SHP77 (cell line): ENCODE data around the gene ZBTB46.

Experiments used
- DNase-seq, 2 experiments: peaks; one replicate each; lab custom pipeline; 2025; lab: John Stamatoyannopoulos, UW

Gene ZBTB46

DNA sequence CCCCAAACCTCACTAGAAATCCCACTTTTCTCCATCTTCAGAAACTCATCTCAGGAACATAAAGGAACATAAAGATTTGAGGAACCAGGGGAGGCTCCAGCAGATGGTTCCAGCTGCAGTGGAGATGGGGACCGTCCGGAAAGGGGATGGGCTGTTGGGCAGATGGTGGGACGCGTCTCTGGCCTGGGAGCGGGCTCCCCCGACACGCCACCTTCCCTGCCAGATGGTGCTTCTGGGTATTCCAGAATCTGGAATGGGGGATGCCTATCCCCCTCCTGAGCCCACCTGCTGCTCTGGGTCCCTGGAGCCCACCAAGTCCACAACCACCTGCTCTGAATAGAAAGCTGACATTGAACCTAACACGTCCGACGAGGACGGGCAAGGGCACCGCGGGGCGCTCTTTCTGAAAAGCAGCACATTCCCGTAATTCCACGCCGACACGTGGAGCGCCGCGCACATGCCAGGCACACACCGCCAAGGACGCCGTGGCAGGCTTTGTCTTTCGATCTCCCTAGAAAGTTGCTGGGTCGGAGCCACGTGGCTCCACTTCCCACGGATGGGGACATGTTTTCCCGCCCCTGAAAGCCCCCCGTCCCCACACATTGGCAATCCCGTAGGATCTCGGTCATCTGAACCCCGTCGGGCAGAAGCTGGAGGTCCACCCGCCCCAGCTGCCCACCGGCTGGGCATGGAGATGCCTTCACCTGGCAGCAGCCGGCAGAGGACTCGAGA lies 64.2 kb downstream of the ZBTB46 start:
- no peak for DNase-seq

DNA sequence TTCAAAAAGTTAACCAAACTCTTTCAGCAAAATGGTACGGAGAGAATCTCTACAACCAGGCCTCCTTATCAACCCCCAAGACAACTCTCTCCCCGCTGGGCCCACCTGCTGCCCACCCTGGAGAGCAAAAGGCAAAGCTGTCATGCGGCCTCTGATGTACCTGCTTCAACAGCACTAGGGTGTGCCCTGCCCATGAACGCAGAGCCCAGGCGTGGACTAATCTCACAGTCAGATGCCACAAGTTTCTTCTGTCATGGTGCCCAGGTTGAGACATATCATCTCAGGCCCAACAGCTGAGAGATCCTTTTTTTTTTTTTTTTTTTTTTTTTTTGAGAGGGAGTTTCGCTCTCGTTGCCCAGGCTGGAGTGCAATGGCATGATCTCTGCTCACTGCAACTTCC lies 65.2 kb downstream of the ZBTB46 start:
- no peak for DNase-seq

DNA sequence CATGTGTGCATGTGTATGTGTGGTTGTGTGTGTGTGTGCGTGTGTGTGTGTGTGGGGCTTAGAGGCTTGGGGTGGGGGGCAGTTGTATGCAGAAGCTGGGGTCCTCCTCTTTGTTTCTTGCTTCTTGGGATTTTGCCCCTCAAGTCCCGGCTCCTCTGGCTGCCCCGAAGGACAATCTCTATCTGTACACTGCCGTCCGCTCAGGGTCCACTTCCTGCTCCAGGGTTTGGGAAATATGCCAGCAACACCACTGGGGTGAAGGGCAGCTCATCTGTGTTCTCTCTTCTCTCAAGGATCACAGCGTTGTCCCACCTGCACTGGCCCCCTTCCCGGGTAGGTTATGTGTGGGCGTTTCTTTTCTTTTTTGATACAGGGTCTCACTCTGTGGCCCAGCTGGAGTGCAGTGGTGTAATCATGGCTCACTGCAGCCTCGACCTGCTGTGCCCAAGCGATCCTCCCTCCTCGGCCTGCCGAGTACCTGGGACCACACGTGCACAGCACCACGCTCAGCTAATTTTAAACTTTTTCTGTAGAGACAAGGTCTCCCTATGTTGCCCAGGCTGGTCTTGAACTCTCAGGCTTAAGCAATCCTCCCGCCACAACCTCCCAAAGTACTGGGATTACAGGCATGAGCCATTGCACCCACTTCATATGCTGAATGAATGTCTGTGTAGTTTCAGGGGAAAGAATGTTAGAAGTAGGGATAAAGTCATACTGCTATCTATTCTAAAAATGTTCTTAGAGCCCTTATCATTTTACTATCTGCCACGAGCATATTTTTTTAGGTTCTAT lies 65.8 kb downstream of the ZBTB46 start:
- no peak for DNase-seq

DNA sequence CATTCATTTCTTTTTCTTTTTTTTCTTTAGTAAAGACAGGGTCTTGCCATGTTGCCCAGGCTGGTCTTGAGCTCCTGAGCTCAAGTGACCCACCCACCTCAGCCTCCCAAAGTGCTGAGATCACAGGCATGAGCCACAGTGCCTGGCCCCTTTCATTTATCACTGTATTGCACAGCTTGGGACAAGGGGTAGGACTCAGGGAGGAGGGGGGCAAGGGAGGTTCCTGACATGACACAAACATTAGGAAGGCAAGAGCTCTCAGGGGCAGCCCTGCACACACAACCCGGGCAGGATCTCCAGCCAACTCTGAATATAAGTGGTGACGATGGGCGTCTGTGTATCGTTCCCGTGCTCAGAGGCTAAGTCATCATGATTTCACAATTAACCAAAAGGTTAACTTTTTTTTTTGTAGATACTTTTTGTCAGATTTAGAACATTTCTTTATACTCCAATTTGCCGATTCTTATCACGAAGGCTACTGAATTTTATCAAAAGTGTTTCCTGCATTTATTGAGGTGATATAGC lies 71.6 kb downstream of the ZBTB46 start:
- no peak for DNase-seq

DNA sequence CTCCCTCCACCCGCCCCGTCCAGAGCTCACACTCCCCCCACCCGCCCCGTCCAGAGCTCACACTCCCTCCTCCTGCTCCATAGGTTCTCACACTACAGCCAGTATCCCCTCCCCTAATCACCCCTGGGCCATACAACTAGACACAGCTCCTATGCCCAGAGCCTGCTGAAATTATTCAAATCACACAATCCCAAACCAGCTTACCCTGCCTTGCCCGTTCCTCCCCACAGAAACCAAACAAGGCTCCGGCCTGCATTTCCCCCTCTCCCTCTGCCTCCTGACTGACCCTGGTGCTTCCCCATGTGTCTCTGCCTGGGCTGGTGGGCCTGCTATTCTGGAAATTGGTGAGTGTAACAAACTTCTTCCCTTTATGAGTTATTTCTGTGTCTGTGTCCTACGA lies 72.9 kb downstream of the ZBTB46 start:
- no peak for DNase-seq

DNA sequence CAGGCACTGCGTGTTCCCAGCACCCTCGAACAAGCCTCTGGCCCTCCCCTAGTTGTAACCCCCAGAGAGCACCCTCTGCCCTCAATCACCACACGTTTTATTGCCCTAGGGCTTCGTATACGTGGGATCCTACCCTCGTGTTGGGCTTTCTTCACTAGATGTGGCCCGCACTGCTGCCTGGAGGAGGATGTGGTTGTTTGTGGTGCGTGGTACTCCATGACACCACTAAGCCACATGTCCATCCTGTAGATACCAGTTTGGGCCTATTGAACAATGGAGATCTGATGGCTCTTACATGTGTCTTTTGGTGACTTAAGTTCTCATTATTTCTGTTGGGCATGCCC lies 74.4 kb downstream of the ZBTB46 start:
- no peak for DNase-seq

DNA sequence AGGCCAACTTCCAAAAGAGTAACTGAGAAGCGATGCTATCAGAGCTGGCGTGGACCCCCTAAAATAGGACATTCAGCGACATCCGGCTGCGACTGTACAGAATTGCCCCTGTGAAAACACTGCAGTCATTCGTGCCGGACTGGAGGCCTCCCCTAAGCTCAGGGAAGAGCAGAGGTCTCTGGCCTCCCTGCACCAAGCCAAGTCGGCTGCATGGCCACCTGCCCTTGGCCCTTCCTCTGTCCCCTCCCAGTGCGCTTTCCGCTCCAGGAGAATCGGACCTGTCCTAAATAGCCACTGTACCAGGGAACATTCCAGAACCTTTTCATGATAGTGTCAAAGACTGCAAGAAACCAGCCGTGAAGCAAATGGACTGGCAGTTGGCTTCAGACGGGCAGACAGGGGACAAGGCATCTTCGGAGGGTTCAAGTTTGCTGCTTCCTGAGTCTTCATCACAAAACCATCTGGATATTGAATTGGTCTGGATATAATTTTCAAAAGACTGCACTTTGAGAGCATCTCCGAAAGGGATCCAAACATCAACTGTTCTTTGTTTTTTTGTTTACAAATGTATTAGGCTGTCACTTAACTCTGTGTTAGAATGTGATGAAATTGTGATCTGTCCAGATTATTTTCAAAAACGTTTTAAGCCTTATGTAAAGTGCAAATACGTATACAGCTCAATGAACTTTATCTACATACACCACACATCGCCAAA lies 75.0 kb downstream of the ZBTB46 start:
- DNase-seq = no peak

DNA sequence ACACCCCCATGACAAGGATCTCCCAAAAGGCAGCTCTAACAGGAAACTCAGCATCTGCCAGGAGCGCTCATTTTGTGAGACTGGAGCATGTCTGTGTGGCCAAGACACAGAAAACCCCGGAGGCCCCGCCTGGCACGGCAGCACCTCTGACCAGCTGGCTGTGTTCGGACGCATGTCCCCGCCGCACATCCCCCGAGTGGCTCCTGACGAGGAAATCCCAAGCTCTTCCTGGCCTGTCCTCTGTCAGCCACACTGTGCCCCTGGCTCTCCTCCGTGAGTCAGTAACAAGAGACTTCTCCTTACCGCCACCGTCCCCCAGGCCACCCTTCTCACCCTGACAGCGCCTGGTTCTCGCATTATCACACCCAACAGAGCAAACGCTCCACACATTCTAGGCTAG lies 77.1 kb downstream of the ZBTB46 start:
- DNase-seq = no peak

DNA sequence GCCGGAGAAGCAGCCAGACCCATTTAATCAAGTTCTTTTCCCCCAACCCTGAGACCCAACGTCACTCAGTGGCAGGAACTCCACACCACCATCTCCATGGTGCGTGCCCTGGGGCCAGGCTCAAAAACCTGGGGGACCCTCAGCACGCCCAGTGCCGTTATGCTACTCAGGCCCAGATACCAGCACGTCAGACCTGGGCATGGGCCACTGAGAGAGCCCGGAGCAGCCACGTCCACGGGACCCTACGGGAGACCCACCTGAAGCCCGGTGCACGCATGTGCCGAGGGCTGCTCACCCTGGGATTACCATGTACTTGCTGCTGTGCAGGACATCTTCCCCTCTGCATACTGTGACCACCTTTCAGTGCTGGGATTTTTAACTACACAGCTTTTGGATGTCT lies 77.7 kb downstream of the ZBTB46 start:
- no peak for DNase-seq

DNA sequence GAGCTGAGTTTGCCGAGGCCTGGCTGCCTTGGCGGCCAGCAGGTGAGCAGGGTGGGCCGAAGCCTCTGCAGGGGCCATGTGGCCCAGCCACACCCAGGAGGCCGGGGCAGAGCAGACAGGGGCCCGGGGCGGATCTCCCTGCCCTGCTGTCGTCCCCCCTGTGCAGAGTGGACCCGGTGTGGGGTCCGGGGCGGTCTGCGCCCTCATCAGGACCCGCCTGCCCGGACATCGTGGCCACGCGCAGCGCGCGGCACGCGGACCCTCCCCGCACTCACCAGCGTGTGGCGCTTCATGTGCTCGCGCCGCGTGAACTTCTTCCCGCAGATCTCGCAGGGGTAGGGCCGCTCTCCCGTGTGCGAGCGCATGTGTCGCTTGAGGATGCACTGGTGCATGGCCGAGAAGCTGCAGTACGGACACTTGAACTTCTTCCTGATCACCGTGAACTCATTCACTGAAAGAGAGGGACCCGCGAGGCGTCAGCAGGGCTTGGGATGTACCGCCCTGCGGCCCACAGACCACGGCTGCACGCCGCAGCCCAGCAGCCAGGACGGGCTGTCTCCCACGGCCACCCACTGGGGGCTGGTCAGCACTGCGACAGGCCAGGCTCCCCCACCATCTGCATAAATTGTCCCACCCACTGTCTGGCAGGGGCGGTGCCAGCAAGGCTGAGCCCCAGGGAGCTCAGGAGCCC lies 78.5 kb downstream of the ZBTB46 start:
- no peak for DNase-seq

DNA sequence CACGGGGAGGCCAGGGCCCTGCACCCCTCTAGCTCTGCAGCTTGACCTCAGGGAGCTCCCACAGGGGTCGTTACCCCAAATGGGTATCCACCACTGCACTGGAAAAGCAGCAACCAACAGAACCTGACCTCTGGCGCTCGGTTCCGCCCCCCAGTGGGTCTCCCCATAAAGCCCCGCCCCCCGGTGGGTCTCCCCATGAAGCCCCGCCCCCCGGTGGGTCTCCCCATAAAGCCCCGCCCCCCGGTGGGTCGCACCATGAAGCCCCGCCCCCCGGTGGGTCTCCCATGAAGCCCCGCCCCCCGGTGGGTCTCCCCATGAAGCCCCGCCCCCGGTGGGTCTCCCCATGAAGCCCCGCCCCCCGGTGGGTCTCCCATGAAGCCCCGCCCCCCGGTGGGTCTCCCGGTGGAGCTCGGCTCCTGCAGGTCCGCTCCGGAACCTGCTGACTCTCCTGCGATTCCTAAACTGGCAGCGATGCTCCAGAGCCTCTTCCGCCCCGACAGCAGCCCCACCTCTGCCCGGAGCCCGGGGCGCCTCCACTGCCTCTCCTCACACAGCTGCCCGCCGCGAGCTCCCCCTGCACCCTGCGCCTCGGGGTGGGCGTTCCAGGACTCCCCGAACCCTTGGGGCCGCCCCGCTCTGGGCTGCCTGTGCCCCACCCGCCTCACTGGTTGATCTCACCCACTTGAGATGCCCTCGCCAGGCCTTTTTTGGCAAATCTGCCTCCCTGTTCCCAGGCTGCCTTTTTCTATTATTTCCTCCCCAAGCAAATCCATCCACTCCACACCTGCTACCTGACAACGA lies 79.4 kb downstream of the ZBTB46 start:
- peak in 1 of 2 experiments; percentile 32 for DNase-seq

DNA sequence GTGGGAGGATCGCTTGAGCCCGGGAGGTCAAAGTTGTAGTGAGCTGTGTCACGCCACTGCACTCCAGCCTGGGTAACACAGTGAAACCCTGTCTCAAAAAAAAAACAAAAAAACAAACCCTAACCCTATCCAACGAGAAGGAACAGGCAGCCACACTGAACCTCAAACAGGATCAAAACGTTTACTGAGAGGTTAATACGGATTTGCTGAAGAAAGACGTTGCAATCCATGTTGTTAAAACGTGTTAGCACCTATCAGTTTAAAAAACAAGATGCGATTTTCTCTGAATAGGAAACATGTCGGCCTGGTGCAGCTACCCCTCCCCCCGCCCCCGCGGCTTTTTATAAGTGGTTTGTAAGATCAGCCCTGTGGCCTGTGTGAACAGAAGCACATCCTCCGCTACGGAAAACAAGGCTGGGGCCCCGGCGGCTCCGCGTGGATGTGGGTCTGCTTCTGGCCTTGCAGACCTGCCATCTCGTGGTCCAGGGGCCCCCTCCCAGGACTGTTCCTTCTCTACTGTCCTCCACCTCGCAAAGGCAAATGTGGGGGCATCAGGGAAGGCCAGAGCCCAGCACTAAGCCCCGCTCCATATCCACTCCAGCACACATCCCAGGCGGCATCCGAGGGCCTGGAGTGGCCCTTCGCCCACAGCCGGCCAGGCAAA lies 80.1 kb downstream of the ZBTB46 start:
- DNase-seq = no peak

DNA sequence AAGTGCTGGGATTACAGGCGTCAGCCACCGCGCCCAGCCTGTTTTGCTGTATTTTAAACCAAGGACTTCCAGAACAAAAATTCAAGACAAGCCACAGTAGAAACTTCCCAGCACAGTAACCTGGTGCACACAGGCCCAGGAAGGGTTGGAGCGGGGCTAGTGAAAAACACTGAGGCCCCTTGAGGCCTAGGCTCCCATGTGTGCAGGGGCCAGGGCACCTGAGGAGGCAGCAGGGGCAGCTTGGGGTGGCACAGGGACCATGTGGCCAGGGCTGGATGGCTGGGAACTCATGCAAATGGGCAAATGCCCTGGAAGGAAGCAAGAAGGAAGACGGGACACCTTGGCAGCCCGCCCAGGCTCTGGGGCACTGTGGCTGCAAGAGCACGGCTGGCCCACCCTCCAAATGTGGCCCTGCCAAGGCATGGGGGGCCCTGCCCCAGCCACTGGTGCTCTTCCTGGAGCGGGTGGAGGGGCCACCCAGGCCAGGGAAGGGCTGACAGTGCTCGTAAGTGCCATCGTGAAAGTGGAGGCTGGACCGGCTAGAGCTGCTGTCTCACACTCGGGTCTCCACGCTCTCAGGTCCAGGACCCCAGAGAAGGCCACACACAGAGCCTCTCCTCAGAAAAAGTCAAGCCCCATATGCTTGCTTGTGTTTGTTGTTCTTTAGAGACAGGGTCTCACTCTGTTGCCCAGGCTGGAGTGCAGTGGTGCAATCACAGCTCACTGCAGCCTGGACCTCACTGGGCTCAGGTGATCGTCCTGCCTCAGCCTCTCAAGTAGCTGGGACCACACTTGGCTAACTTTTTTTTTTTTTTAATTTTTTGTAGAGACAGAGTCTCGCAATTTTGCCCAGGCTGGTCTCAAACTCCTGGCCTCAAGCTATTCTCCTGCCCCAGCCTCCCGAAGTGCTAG lies 81.2 kb downstream of the ZBTB46 start:
- no peak for DNase-seq

DNA sequence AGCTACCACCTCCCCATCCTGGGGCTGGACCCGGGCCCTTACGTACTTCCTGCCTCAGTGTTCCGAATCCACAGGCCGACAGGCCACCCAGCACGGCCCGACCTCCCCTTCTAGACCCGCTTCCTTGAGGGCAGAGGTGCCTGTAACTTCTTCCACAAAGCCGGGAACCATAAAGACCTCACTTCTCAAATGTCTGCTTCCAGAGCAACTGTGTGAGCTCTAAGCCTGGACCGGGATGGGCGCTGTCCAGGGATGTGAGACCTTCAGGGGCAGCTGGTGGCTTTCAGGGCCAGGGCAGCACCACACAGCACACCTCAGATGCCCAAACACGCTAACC lies 82.2 kb downstream of the ZBTB46 start:
- DNase-seq = no peak

DNA sequence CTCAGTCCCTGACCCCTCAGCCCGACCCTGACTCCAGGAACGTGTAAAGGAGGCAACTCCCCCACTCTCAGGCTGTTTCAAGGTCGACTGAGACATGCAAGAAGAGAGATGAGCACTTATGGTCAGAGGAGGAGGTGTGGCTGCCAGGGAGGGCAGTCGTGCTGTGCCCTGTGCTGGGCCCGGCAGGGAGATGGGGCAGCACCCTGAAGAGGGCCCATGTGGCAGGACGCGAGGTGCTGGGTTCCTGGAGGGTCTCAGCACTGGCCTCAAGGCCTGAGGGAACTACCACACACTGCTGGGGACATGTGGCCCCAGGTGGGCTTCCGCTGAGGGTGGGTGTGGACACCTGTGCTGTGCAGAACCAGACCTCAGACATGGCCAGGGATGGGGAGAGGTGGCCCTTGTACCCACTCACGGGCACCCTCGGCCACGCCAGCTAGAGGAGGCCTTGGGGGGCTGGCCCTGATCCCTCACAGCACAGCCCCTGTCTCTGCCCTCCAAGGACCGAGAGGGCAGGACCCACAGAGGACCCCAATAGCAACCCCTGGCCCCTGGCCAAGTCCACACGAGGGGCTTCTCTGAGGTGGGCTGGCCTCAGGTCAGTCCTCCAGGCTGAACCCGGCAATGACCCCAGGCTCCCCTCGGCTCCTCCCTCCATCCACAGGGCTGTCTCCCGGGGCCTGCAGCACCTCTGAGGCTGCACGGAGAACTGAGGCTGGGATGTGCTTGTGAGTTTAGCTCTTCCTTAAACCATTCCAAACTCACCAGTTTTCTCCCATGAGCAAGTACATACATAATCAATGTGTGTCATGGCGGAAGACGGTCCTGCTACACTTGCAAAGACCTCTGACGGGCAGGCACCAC lies 82.8 kb downstream of the ZBTB46 start:
- no peak for DNase-seq

DNA sequence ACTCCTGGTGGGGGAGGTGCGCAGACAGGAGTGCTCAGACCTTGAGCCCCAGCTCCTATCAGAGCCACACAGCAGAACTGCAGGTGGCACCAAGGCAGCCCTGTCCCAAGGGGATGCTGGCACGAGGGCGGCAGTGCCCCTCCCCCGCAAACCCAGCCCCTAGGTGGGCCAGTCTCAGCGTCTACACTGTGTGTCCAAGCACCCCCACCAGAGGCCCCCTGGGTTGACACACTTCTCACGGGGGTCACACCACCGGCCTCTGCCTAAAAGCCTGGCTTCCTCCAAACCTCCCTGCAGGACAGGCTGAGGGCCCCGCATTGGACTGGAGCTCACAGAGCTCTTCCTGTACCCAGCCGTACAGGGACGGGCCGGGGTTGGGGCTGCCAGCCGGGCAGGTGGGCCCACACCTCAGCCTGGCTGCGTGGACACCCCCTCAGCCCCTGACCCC lies 83.4 kb downstream of the ZBTB46 start:
- no peak for DNase-seq

DNA sequence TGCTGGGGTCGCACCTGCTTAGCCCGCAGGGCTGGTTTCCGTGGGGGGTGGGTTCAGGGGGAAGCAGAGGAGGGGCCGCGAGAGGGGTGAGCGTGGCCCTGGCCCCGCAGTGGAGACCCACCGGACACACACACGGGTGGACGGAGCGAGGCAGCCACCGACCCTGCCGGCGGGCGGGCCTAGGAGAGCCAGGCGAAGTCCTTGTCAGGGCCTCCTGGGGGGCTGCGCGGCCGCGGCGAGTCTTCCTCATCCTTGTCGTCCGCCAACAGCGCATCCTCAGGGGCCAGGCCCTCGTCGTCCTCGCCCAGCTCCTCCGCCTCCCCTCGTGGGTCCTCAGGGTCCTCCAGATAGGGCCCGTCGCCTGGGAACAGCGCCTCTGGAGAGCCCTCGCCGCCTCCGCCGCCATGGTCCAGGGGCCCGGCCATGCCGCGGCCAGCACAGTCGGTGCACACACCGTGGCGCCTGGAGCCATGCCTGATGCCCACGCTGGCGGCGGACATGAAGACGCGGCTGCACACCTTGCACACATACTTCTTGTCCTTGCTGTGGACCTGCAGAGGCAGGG lies 84.2 kb downstream of the ZBTB46 start:
- DNase-seq = no peak

DNA sequence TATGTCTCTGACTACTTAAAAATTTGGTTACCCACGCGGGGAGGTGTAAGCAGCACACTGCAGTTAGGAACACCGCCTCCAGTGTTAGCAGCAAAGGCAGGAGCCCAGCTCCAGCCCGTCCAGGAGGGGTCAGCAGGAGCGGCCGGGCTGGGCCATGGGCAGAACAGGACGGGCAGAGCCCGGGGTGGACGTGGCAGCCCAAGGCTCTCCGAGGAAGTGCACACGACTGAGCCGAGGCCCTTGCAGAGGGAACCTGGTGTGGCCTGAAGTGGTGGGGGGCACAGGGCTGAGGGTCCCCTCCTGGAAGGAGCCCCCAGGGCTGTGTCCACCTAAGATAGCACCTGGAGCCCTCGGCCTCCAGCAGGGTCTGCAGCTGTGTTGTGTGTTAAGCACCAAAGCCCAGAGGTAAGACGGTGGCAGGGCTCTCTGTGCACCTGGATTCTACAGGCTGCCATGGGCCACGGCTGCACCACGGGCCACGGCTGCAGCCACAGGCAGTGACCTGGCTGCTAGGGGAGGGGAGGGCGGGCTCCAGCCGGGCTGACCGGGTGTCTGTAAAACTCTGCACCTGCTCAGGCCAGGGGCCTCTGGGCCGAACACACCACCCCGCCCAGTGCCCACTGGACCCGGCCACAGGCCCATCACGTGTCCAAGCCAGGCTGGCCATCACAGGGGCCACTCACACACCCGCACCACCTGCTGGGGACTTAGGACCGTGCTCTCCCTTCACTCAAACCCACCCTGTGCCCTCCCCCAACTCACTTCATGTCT lies 84.9 kb downstream of the ZBTB46 start:
- DNase-seq = no peak
